Endothelial cell of umbilical vein (primary cell): Measurements from ENCODE around the gene CEP192. TPM values are rescaled to one million over a fixed set of nuclear protein-coding genes. Genes with fewer than 3 reads are reported as not detected.

Source experiments
- Bru-seq: library from RNA; stranded (reverse); fragments of 400-500 nt; gene quantifications from one replicate; lab custom pipeline; 2021; lab: Mats Ljungman, UMichigan
- BruChase-seq, 2 experiments: library from RNA; stranded (reverse); fragments of 400-500 nt; gene quantifications; one replicate each; lab custom pipeline; 2021; lab: Mats Ljungman, UMichigan
- BruUV-seq: library from RNA; stranded (reverse); fragments of 400-500 nt; replicated peaks from 2 replicates; lab custom pipeline; 2021; lab: Mats Ljungman, UMichigan
- CTCF ChIA-PET: fragments of 300-600, 350-600 bp; sonication (Branson Sonifier 250); formaldehyde crosslinking; loops from one replicate; lab custom pipeline; 2021; ENCODE audit warnings: antibody characterized with exemption, inconsistent platforms; lab: Charles Lee
- POLR2A ChIA-PET: fragments of 300-600, 350-600 bp; sonication (Branson Sonifier 250); formaldehyde crosslinking; loops from one replicate; lab custom pipeline; 2021; ENCODE audit warnings: antibody characterized with exemption, inconsistent platforms; lab: Charles Lee
- DNase-seq: peaks from one replicate; pipeline ENCODE4 v3.0.0-alpha.2; 2011; ENCODE audit warnings: low read depth, low spot score
- FAIRE-seq: peaks from 2 replicates; lab custom pipeline; 2011; peaks lifted over from hg19 to GRCh38; lab: Jason Lieb, UNC
- H2AFZ ChIP-seq: 2 replicates; pipeline ENCODE4 v1.6.0; 2012; ENCODE audit warnings: low read depth, low read length, control low read depth, inconsistent platforms
- H3K27ac ChIP-seq: 2 replicates; pipeline ENCODE4 v1.5.1; 2011; ENCODE audit warnings: low read depth, mild to moderate bottlenecking, control low read depth, low read length, moderate library complexity; ENCODE audit not compliant: insufficient read depth
- H3K27me3 ChIP-seq, 2 experiments: 2 replicates each; pipeline versions ENCODE4 v1.6.0 to v1.6.1; 2011; ENCODE audit warnings: low read length in 2 of 2, mixed read lengths in 1 of 2; ENCODE audit not compliant: control insufficient read depth in 2 of 2, insufficient read depth in 2 of 2
- H3K36me3 ChIP-seq, 2 experiments: 2 replicates in 1 of 2; 3 replicates in 1 of 2; pipeline ENCODE4 v1.5.1; 2011; ENCODE audit warnings: low read length in 2 of 2, mild to moderate bottlenecking in 1 of 2, moderate library complexity in 1 of 2; ENCODE audit not compliant: control insufficient read depth in 2 of 2, insufficient read depth in 2 of 2; ENCODE audit errors: extremely low read depth in 1 of 2
- H3K4me1 ChIP-seq: 3 replicates; pipeline ENCODE4 v1.5.1; 2011; ENCODE audit warnings: mild to moderate bottlenecking, low read length; ENCODE audit not compliant: control insufficient read depth, insufficient read depth; ENCODE audit errors: extremely low read depth
- H3K4me2 ChIP-seq: 2 replicates; pipeline ENCODE4 v1.6.1; 2011; ENCODE audit warnings: low read length, control low read depth, mixed read lengths; ENCODE audit not compliant: insufficient read depth
- H3K4me3 ChIP-seq, 3 experiments: fragments of 200-600 bp in 1 of 3; sonication (generic), shearing (Covaris generic) in 1 of 3; replicated peaks in 1 of 3; 2 replicates each; pipeline ENCODE4 v1.5.1; 2011 to 2016; ENCODE audit warnings: control low read depth in 3 of 3, low read length in 3 of 3, mild to moderate bottlenecking in 2 of 3, inconsistent platforms in 1 of 3, low read depth in 1 of 3, moderate library complexity in 1 of 3; ENCODE audit not compliant: insufficient read depth in 1 of 3
- H3K79me2 ChIP-seq: 2 replicates; pipeline ENCODE4 v1.6.0; 2012; ENCODE audit warnings: low read length, inconsistent platforms; ENCODE audit not compliant: control insufficient read depth, insufficient read depth
- H3K9ac ChIP-seq: replicated peaks from 2 replicates; pipeline ENCODE3; 2011; ENCODE audit warnings: low read length, control low read depth; ENCODE audit not compliant: insufficient read depth; ENCODE audit errors: extremely low read depth
- H3K9me1 ChIP-seq: replicated peaks from 3 replicates; pipeline ENCODE4 v1.6.0; 2011; ENCODE audit warnings: mild to moderate bottlenecking, low read length; ENCODE audit not compliant: control insufficient read depth, insufficient read depth; ENCODE audit errors: extremely low read depth
- H3K9me3 ChIP-seq: replicated peaks from 2 replicates; pipeline ENCODE4 v1.5.1; 2012; ENCODE audit warnings: low read length, inconsistent platforms; ENCODE audit not compliant: control insufficient read depth, insufficient read depth
- H4K20me1 ChIP-seq: replicated peaks from 2 replicates; pipeline ENCODE3; 2011; ENCODE audit warnings: mild to moderate bottlenecking, low read length; ENCODE audit not compliant: control insufficient read depth, insufficient read depth; ENCODE audit errors: extremely low read depth
- CTCF ChIP-seq, 2 donors: IDR thresholded peaks; 1 replicate in 1 of 2; 2 replicates in 1 of 2; pipeline ENCODE4 v1.5.1; 2011; ENCODE audit warnings: low read length in 2 of 2, mild to moderate bottlenecking in 2 of 2, moderate library complexity in 2 of 2, control low read depth in 1 of 2, inconsistent platforms in 1 of 2, low read depth in 1 of 2; ENCODE audit not compliant: insufficient read depth in 1 of 2; ENCODE audit errors: extremely low read depth in 1 of 2
- MYC ChIP-seq: IDR thresholded peaks from one replicate; pipeline ENCODE4 v1.6.1; 2011; ENCODE audit warnings: mild to moderate bottlenecking, low read depth, low read length
- POLR2A ChIP-seq: IDR thresholded peaks from 2 replicates; pipeline ENCODE4 v1.6.1; 2012; ENCODE audit warnings: low read depth, mild to moderate bottlenecking, control low read depth, low read length
- POLR2AphosphoS5 ChIP-seq: IDR thresholded peaks from 2 replicates; pipeline ENCODE4 v1.6.1; 2012; ENCODE audit warnings: low read depth, mild to moderate bottlenecking, control low read depth, low read length, moderate library complexity; ENCODE audit not compliant: insufficient read depth
- dilution Hi-C: fragments of 300-500 bp; cut with MboI; formaldehyde crosslinking; loops from one replicate; pipeline ENCODE4 v1.15.0; 2019; ENCODE audit warnings: low sequenced_read_pairs; ENCODE audit not compliant: extremely low pct_ligation_motif_present
- intact Hi-C: fragments of 100-400 bp; cut with micrococcal nuclease; formaldehyde crosslinking; loops from one replicate; pipeline ENCODE4 v1.10.0; 2022
- long read RNA-seq: library from polyadenylated mRNA; stranded (forward); transcript quantifications from one replicate; pipeline ENCODE4 v2.0.0, GENCODE V29; 2021
- polyA minus RNA-seq, 3 experiments: library from RNA; depleted of rRNA, polyadenylated mRNA; stranded (reverse); fragments of >200 nt; gene quantifications; 1 replicate in 1 of 3; 2 replicates in 2 of 3; pipeline ENCODE4 v1.2.3, GENCODE V29; 2011
- polyA plus RNA-seq, 4 experiments: library from polyadenylated mRNA; depleted of rRNA in 3 of 4; stranded (reverse) in 3 of 4; unstranded in 1 of 4; fragments of >200 nt; gene quantifications; 2 replicates each; pipeline versions ENCODE4 v1.2.1 to v1.2.3, GENCODE V29; 2011 to 2012; ENCODE audit warnings: missing spikeins in 1 of 4
- total RNA-seq: library from RNA; stranded (reverse); gene quantifications from 2 replicates; pipeline ENCODE4 v1.2.3, GENCODE V29; 2021

Gene CEP192
- total RNA-seq: 22.7 and 22.9 TPM in 2 replicates
- polyA plus RNA-seq: 10.3 and 14.5 TPM in 2 replicates
- 14.3 and 15.0 TPM in 2 replicates for polyA plus RNA-seq (2011; cell fraction: cytosol; rRNA removed)
- polyA plus RNA-seq (2011; cell fraction: nucleus; rRNA removed): 44.5 and 52.8 TPM in 2 replicates
- 11.2 and 14.2 TPM in 2 replicates for polyA plus RNA-seq (2012)
- polyA minus RNA-seq: 29.6 and 30.8 TPM in 2 replicates
- polyA minus RNA-seq (2011; cell fraction: cytosol; rRNA and poly(A)+ RNA removed): 39.8 TPM
- polyA minus RNA-seq (2011; cell fraction: nucleus; rRNA and poly(A)+ RNA removed): 41.6 and 66.1 TPM in 2 replicates
- Bru-seq, nascent RNA: percentile 88 among the genes with signal in this experiment
- percentile 83 among the genes with signal in this experiment for BruChase-seq, experiment 1, labeled RNA remaining after a 6-hour chase
- percentile 91 among the genes with signal in this experiment for BruChase-seq, experiment 2, labeled RNA remaining after a 2-hour chase
- long read RNA-seq, full-length matches to known transcripts: 1 of 4 reads
- long read RNA-seq, partial matches to known transcripts: 2 of 4 reads
- long read RNA-seq, other reads (novel, unspliced or antisense): 1 of 4 reads

DNA sequence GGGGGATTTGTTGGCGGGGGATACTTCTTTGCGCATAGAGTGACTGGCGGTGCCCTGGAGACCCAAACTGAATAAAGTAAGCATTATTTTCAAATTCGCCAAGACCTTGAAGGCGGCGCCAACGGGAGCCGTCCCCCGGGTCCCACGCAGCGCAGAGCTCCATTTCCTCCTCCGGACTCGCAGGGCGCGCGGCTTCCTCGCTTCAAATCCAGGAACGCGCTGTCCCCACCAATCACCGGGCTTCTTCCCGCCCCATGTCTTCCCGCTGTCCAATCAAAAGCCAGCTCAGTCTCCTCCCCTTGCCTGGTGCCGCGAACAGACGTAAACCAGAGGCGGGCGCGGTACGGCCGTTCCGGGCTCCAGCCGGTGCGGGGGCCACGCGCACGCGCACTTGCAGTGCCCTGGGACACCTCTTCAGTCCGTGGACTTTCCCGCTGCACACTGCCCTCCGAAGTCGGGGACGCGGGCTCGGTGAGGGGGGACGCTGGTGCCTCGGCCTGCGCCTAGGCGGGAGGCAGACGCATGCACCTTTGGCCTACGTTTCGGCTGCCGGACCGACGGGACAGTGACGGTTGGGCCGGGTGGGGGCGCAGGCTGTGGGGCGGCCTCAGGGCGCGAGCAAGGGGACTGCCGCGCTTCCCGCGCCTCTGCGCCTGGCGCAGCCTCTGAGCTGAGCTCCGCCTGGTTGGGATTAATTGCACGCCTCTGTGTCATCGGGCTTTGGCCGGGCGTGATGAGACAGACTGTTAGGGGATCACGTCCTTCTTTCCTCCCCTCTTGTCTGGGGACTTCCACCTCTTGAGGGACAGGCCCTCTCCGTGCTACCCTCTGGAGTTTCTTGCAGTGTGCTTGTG lies at the start of gene CEP192:
CEP192 (plus strand) TSS at position 396 of the 854 bp plus-strand sequence. CDS start 8,063 bp downstream, outside the sequence.
- TSS peak; percentile 54 for BruUV-seq
- peak; percentile 99 for DNase-seq
- peak within 1 kb of the TSS; percentile 95 for H3K4me2 ChIP-seq
- ChIA-PET POLR2A (interaction anchor here (0.6 to 1.2 kb wide), 5 partner anchors 9 to 713 kb away, joined by 3 to 5 read pairs (median 3); no protein-coding TSS in a partner anchor), CTCF (interaction anchor here (1.0 to 3.1 kb wide), 10 partner anchors 9 to 267 kb away, joined by 3 to 12 read pairs (median 4); no protein-coding TSS in a partner anchor)
- peak within 1 kb of the TSS; percentile 62 for H3K27ac ChIP-seq
- dilution Hi-C loops: no loop called here
- no peaks in the 10 kb centered on the region for H4K20me1 ChIP-seq
- H3K4me3 ChIP-seq: peak within 1 kb of the TSS; percentile 72 to 97 (median 90)
- H2AFZ ChIP-seq: peak within 1 kb of the TSS; percentile 88
- peak; percentile 99 for FAIRE-seq
- peak; percentile 61 for TF ChIP-seq POLR2AphosphoS5
- no peak for TF ChIP-seq MYC
- TF ChIP-seq POLR2A: peak; percentile 94
- TF ChIP-seq CTCF (IDR thresholded peaks at IDR 0.05; ENCODE audit: extremely low read depth in 1 of 2, insufficient read depth in 1 of 2, low read depth in 1 of 2, low read length in 2 of 2): peak in 1 of 2 donors; percentile 13
- intact Hi-C loops: loop anchor here (1.0 kb wide), 1 partner anchor 43 kb away; the partner anchor contains the start of gene SEH1L
- H3K9me1 ChIP-seq: no peaks in the 10 kb centered on the region
- no peaks in the 10 kb centered on the region for H3K9me3 ChIP-seq
- H3K36me3 ChIP-seq: no peaks in the 10 kb centered on the region
- H3K9ac ChIP-seq: peak within 1 kb of the TSS; percentile 85
- H3K27me3 ChIP-seq: no peaks in the 10 kb centered on the region
- H3K4me1 ChIP-seq: peaks cover 20% of the 10 kb centered on the region
- H3K79me2 ChIP-seq: peaks cover 46% of the 10 kb centered on the region
